Measurements from ENCODE around the gene UBTFL1.
"Not testable (repeated sequence)": the region's sequence is repeated elsewhere in the genome, so short reads cannot be mapped to it uniquely, and the experiment has no call there.

The UBTFL1 gene, protein sequence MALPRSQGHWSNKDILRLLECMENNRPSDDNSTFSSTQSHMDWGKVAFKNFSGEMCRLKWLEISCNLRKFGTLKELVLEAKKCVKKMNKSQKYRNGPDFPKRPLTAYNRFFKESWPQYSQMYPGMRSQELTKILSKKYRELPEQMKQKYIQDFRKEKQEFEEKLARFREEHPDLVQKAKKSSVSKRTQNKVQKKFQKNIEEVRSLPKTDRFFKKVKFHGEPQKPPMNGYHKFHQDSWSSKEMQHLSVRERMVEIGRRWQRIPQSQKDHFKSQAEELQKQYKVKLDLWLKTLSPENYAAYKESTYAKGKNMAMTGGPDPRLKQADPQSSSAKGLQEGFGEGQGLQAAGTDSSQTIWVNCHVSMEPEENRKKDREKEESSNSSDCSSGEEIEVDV

DNA sequence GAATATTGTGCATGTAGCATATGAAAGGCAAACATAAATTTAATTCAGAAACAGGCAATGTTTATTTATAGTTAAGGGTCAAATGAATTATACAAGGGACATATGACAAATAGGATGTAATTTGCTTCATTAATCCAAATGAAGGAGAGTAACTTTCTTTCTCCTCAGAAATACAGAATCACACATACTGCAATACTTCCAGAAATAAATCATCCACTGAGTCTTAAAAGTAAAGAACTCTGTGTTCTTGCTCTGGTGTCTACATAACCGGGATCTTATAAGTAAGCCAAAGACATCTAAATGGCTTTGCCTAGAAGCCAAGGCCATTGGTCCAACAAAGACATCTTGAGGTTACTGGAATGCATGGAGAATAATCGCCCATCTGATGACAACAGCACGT is at the start of gene UBTFL1:
Gene UBTFL1 (plus strand): TSS at position 301 of the 400 bp plus-strand sequence. CDS start 0 bp downstream, at position 301.
- DNase-seq; in situ Hi-C loops (cut with MboI; ENCODE audit: low pct_unique_long_range_greater_than_20kb, low sequenced_read_pairs): not testable (repeated sequence)

DNA sequence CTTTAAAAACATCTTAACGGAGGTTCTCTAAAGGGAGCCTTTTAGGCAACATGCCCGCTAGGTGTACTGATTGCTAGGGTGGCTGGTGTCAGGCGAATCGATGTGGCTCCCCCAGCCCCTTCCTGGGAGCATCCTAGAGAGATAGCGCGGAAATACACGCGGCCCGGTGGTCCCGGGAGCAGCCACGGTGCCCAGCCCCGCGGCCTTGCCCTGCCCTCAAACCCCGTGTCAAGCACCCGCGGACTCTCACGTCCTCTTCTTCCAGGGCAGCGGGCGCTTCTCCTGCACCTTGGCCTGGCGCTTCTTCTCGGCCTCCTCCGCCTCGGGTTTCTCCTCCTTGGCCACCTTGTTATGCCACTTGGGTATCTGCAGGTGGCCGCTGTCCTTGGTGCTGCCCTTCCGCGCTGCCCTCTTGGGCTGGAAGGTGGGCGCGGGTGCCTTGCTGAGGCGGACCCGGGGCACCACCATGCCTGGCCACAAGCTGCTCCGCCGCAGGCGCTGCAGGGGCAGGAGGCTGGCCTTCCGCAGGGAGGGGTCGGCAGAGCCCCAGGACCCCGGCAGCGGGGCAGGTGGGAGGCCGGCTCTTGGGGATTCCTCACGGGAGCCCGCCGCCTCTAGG is 34.0 kb upstream of the UBTFL1 start:
- in situ Hi-C loops (cut with MboI; ENCODE audit: low pct_unique_long_range_greater_than_20kb, low sequenced_read_pairs); DNase-seq: not testable (repeated sequence)

DNA sequence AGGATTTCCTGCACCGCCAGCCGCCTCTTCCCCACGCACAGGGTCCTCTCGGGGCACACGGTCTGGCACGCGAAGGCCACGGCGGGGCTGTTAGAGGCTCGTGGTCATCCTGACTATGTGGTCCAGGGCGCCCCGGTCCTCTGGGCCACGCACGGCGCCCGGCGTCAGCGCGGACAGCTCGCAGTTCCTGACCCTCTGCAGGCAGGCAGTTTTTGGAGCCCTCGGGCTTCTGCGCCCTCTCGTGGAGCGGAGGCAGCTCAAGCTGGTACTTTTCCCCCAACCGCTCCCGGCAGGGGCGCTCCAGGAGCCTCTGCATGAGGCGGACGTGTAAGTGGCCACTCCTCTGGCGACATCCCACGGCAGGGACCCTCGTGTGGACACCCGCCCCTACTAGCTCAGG is 33.4 kb upstream of the UBTFL1 start:
- DNase-seq; in situ Hi-C loops (cut with MboI; ENCODE audit: low pct_unique_long_range_greater_than_20kb, low sequenced_read_pairs): not testable (repeated sequence)

DNA sequence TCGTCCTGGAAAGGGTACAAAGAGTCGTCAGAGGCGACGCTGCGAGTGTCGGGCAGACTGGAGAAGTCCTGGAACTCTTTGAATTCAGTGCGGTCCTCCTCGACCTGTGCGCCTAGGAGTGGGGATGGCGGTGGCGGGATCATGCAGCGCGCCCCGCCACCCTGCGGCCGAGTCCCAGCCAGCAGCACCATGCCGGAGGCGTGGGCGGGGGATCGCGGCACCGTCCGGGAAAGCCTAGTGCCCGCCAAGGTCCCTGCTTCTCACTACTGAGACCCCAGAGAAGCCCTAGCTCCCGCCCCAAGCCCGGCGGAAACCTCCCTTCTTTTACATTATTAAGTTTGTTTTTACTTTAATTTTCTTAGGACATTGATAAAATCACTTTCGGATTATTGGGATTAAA is 32.2 kb upstream of the UBTFL1 start:
- in situ Hi-C loops (cut with MboI; ENCODE audit: low pct_unique_long_range_greater_than_20kb, low sequenced_read_pairs); DNase-seq: not testable (repeated sequence)

DNA sequence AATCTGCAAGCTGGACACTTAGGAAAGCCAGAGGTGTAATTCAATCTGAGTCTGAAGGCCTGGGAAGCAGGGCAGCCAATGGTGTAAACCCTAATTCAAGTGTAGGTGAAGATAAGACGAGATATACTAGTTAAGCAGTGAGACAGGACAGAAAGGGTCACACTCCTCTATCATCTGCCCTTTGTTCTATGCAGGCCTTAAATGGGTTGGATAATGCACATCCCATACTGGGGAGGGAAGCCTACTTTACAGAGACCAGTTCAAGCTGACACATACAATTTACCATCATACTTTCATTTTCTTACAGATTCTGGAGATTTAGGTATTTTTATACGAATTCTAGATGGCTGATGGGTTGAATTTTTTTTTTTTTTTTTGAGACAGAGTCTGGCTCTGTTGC is 3.0 kb downstream of the UBTFL1 start:
- DNase-seq; in situ Hi-C loops (cut with MboI; ENCODE audit: low pct_unique_long_range_greater_than_20kb, low sequenced_read_pairs): not testable (repeated sequence)

DNA sequence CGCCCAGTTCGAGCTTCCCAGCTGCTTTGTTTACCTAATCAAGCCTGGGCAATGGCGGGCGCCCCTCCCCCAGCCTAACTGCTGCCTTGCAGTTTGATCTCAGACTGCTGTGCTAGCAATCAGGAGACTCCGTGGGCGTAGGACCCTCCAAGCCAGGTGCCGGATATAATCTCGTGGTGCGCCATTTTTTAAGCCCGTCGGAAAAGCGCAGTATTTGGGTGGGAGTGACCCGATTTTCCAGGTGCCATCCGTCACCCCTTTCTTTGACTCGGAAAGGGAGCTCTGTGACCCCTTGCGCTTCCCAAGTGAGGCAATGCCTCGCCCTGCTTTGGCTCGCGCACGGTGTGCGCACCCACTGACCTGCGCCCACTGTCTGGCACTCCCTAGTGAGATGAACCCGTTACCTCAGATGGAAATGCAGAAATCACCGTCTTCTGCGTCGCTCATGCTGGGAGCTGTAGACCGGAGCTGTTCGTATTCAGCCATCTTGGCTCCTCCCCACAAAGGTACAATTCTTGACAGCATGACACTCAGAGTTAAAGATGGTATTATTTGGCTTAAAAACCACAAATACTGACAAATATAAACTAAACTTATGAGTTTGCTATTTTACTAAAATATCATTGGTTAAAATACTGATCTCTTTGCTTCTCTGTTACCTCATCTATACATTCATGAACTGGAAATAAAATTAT is 9.6 kb downstream of the UBTFL1 start:
- DNase-seq; in situ Hi-C loops (cut with MboI; ENCODE audit: low pct_unique_long_range_greater_than_20kb, low sequenced_read_pairs): not testable (repeated sequence)

DNA sequence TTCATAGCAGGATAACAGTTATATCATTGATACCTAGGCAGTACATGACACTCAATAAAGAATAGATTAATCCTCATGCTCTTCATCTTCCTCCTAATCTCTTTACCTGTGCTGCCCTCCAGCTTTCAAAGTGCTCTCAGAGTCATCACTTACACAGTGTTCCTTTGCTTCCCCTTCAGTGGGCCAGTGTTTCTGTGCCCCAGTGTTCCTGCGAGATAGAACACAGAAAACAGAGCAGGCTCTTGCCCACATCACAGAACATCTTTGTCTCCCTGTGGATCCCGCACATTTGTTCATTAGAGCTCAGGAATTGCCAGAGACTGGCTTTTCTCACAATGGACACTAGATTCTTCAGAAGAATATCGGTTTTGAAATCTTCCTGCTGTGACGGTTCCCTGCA is 12.5 kb downstream of the UBTFL1 start:
- in situ Hi-C loops (cut with MboI; ENCODE audit: low pct_unique_long_range_greater_than_20kb, low sequenced_read_pairs), result not testable (repeated sequence)

DNA sequence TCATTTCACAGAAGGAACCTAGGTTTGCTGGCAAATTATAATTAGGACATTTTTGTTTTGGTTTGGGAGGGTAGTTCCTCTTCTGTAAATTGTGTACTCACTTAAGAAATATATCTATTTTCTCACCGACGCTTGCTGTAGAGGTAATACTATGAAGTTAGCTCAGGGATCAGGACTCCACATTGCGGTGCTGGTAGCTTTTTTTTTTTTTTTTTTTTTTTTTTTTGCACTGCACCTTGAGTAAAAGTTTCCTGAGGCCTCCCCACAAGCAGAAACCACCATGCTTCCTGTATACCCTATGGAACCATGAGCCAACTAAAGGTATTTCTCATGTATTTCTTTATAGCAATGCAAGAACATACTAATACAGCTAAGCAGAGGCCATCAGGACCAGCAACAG is 14.7 kb downstream of the UBTFL1 start:
- in situ Hi-C loops (cut with MboI; ENCODE audit: low pct_unique_long_range_greater_than_20kb, low sequenced_read_pairs), result no loop called here
- peak; percentile 4 for DNase-seq

More for the DNA sequence above, 12.5 kb downstream of the UBTFL1 start:
- DNase-seq, result peak; percentile 1

DNA sequence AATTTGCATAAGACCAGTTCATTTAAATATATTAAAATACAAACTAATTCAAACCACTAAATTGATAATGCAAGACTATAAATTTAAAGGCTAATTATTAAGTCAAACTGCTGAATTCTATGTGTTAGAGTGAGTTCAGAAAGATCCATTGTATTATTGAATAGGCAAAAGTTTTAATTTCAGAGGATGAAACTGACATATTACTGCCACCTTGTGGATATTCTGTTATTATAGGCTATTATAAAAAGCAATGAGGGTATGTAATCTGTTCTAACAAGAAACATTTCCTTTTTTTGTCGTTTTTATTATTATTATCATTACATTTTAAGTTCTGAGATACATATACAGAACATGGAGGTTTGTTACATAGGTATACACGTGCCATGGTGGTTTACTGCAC is 27.8 kb downstream of the UBTFL1 start:
- in situ Hi-C loops (cut with MboI; ENCODE audit: low pct_unique_long_range_greater_than_20kb, low sequenced_read_pairs), result no loop called here

DNA sequence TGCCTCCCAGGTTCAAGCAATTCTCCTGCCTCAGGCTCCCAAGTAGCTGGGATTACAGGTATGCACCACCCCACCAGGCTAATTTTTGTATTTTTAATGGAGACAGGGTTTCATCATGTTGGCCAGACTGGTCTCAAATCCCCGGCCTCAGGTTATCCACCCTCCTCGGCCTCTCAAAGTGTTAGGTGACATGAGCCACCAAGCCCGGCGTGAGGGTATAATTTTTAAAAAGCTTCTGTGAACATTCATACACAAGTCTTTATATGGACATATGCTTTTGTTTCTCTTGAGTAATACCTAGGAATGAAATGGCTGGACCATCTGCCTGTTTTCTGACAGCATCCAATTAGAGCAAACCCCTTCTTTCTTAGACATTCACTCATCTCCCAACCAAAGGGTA is 34.4 kb downstream of the UBTFL1 start:
- no peak for DNase-seq
- in situ Hi-C loops (cut with MboI; ENCODE audit: low pct_unique_long_range_greater_than_20kb, low sequenced_read_pairs), result no loop called here

More for the DNA sequence above, 27.8 kb downstream of the UBTFL1 start:
- DNase-seq, result peak; percentile 24

DNA sequence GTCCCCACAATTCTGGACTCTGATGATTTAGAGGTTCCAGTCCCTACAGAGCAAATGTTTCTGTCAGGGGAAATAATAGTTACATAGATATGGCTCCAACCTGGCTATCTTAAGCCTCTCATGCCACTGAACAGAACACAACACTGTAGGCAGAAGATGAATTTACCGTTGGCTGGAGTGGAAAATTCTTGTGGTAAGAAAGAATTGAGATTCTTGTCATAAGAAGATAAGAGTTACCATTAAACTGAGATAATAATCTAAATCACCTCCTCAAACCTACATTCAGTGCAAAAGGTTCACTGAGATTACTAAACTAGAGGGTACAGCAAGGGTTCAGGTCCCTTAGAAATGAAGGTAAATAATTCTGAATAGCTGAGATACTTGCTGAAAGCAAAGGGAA is 38.6 kb downstream of the UBTFL1 start:
- in situ Hi-C loops (cut with MboI; ENCODE audit: low pct_unique_long_range_greater_than_20kb, low sequenced_read_pairs), result no loop called here
- no peak for DNase-seq

DNA sequence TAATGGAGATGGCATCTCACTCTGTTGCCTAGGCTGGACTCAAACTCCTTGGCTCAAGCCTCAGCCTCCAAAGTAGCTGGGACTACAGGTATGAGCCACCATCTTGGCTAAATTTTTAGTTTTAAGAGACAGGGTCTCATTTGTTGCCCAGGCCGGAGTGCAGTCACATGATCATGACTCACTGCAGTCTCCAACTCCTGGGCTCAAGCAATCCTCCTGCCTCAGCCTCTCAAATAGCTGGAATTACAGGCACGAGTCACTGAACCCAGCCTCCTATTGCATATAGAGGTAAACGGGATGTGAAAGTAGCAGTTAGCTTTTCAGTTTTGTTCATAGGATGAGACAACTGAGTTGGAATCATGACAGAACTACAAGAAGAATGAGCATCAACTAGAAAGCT is 39.2 kb downstream of the UBTFL1 start:
- in situ Hi-C loops (cut with MboI; ENCODE audit: low pct_unique_long_range_greater_than_20kb, low sequenced_read_pairs), result no loop called here

DNA sequence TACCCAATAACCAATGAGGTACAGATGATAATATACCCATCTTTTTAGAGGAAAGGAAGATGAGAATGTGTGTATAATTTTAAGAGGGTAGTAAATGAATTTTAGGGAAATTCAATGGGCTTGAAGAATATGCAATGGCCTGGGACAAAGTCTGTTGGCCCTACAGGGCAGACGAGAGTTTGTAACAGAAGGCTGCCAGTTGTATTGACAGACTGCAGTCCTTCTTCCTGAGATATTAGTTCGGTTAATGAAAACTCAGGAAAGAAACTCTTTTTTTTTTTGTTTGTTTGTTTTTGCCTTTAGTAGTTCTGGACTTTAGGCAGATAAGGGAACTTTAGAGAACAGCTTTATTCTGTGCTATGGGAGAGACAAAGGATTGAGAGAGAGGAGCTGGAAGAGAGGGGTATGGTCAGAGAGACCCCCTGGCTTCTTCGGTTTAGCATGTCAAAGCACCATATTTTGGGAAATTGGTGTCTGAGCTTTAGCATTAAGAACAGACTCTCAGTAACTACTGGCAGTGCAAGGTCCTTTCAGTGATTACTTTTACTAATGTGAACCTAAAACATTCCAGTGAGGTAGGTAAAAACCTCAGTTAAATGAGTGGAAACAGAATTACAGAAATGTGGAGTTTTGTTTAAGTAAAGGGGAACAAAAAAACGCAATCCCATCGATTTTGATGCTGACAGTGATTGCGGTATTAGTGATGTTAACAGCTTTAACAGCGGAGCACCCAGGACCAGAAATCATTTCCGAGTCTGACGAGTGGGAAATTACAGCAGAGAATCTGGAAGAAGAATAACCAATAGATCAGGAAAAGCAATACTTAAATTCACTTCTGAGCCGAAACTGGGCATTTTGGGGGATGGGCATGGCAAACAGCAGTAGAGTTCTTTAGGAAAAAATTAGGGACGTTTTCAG is 48.1 kb downstream of the UBTFL1 start:
- in situ Hi-C loops (cut with MboI; ENCODE audit: low pct_unique_long_range_greater_than_20kb, low sequenced_read_pairs), result no loop called here
- DNase-seq, result no peak

More for the DNA sequence above, 39.2 kb downstream of the UBTFL1 start:
- no peak for DNase-seq

DNA sequence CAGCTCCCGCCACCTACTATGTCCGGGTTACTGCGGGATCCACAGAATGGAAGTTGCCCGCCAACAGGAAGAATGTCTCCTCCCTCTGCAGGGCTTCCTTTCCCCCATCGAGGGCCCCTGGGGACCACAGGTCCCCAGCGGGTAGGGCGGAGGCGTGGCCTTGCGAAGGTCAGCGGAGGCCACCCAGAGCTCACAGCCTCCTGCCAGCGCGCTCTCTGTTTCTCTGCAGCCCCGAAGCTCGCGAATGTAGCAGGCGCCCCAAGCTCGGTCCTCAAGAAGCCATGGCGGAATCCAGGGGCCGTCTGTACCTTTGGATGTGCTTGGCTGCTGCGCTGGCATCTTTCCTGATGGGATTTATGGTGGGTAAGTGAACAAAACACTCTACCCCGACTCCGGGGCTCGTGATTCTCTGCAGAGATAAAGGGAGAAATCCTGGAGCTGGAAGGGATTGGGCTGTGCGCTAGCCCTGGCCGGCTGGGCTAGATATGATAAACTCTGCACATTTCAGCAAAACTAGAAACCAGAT is 48.8 kb downstream of the UBTFL1 start, which contains the start of gene NAALAD2:
Gene NAALAD2 (plus strand): TSS at position 186 of the 526 bp plus-strand sequence. CDS start 96 bp downstream, at position 282.
- in situ Hi-C loops (cut with MboI; ENCODE audit: low pct_unique_long_range_greater_than_20kb, low sequenced_read_pairs), result no loop called here
- DNase-seq, result peak; percentile 34

DNA sequence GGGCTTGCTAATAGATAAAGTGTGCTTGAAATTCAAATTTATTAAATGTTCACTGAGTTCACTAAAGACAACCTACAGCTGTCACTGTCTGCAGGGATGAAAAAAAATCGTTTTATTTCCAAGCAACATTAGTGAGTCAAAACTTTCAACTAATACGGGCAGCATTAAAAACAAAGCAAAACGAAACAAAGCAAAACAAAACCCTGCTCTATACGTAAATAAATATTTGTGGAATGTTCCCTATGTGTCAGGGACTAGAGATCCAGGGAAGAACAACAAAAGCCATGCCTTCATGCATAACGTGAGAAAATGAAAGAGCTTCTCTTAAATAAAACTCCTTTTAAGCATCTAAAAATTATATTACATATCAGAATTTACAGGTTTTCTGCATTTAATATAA is 49.3 kb downstream of the UBTFL1 start:
- peak; percentile 1 for DNase-seq
- in situ Hi-C loops (cut with MboI; ENCODE audit: low pct_unique_long_range_greater_than_20kb, low sequenced_read_pairs), result no loop called here

All from KBM-7 (cell line).